Breast epithelium (tissue), 4 donors: ENCODE data around the gene MCRS1. TPM values are rescaled to one million over a fixed set of nuclear protein-coding genes. Genes with fewer than 3 reads are reported as not detected.

ENCODE experiments used
- DNase-seq, 2 donors: peaks; one replicate each; pipeline ENCODE4 v3.0.0-alpha.2; 2019; ENCODE audit warnings: low spot score in 2 of 2
- H3K27ac ChIP-seq, 2 donors: fragments of 200-600 bp; sonication (generic) in 1 of 2; one replicate each; pipeline ENCODE4 v1.5.1; 2016 to 2019; ENCODE audit warnings: mild to moderate bottlenecking in 1 of 2
- H3K27me3 ChIP-seq, 2 donors: fragments of 200-600 bp; sonication (generic) in 1 of 2; one replicate each; pipeline versions ENCODE4 v1.5.1 to v1.6.0; 2017 to 2019; ENCODE audit warnings: control low read depth in 1 of 2, mild to moderate bottlenecking in 1 of 2
- H3K36me3 ChIP-seq: fragments of 200-600 bp; one replicate; pipeline ENCODE4 v1.5.1; 2019
- H3K4me1 ChIP-seq, 2 donors: fragments of 200-600 bp; sonication (generic); one replicate each; pipeline ENCODE4 v1.5.1; 2016 to 2019; ENCODE audit warnings: control low read depth in 1 of 2
- H3K4me3 ChIP-seq, 3 donors: fragments of 200-600 bp; sonication (generic); 1 replicate in 2 of 3; 2 replicates in 1 of 3; pipeline ENCODE4 v1.5.1; 2016 to 2019; ENCODE audit warnings: mild to moderate bottlenecking in 3 of 3, moderate library complexity in 2 of 3
- H3K9me3 ChIP-seq, 2 donors: fragments of 200-600 bp; sonication (generic) in 1 of 2; one replicate each; pipeline ENCODE4 v1.5.1; 2016 to 2019; ENCODE audit warnings: control low read depth in 1 of 2
- POLR2A ChIP-seq: fragments of 450-650 bp; IDR thresholded peaks from one replicate; pipeline ENCODE4 v1.6.1; 2016; ENCODE audit warnings: antibody characterized with exemption, mild to moderate bottlenecking, moderate library complexity
- POLR2AphosphoS5 ChIP-seq, 3 donors: sonication (generic); formaldehyde crosslinking; IDR thresholded peaks; one replicate each; pipeline ENCODE4 v1.6.1; 2017; ENCODE audit warnings: antibody characterized with exemption in 3 of 3
- intact Hi-C: fragments of 100-400 bp; cut with DNase I; formaldehyde crosslinking; loops from one replicate; pipeline ENCODE4 v1.15.1; 2023; ENCODE audit warnings: low total_unique reads
- total RNA-seq, 3 donors: library from RNA; depleted of rRNA; stranded (reverse); fragments of >200 nt; gene quantifications; one replicate each; pipeline ENCODE4 v1.1.0, GENCODE V29; 2016
- TF ChIP-seq, protein P1 (sequence below), 3 donors: fragments of 450-650 bp; IDR thresholded peaks; one replicate each; pipeline ENCODE4 v1.5.1; 2016 to 2017; ENCODE audit warnings: antibody characterized with exemption in 3 of 3, mild to moderate bottlenecking in 3 of 3, moderate library complexity in 3 of 3

MCRS1 gene
- total RNA-seq, 3 donors from 2014 or later: 37.6 to 52.4 (median 52.1) TPM

DNA sequence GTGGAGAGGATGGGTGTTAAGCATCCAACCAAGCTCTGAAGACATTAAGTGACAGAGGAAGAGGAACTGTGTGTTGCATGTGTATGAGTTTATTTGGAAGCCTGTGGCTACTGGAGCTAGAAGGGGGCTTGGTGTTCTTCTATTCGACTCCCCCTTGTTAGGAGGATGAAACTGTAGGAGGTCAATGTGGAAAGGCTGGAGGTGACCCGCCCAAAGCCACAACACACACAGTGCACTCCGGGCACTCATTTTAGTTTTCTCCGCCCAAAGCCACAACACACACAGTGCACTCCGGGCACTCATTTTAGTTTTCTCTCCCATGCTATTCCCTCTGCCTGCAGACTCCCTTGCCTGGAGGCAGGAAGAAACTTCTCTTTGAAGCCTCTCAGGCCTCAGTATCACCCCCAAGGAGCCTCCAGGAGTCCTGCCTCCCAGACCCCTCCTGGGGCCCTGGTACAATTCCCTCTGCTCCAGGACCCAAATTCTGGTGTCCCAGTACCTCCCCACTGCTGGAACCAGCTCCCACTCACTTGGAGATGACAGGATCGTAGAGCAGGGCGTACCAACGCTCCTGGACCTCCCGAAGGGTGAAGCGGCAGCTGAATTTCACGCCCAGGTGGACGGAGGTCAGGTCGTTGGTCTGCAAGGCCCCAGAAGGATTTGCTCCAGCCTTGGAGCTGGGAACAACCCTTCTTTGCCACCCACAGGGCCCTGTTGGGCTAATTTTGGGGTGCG, 3.8 kb downstream of the MCRS1 start:
- Histone ChIP-seq H3K36me3 (peaks cover 18% of the 10 kb centered on the region), H3K27ac (no peak overlapping the region), H3K4me3 (no peak overlapping the region), H3K27me3 (no peaks in the 10 kb centered on the region), H3K9me3 (no peaks in the 10 kb centered on the region), H3K4me1 (peaks cover 0 to 10% of the 10 kb centered on the region in 2 donors)
- TF ChIP-seq POLR2AphosphoS5 (IDR thresholded peaks at IDR 0.05): no peak
- TF ChIP-seq, protein P1, sequence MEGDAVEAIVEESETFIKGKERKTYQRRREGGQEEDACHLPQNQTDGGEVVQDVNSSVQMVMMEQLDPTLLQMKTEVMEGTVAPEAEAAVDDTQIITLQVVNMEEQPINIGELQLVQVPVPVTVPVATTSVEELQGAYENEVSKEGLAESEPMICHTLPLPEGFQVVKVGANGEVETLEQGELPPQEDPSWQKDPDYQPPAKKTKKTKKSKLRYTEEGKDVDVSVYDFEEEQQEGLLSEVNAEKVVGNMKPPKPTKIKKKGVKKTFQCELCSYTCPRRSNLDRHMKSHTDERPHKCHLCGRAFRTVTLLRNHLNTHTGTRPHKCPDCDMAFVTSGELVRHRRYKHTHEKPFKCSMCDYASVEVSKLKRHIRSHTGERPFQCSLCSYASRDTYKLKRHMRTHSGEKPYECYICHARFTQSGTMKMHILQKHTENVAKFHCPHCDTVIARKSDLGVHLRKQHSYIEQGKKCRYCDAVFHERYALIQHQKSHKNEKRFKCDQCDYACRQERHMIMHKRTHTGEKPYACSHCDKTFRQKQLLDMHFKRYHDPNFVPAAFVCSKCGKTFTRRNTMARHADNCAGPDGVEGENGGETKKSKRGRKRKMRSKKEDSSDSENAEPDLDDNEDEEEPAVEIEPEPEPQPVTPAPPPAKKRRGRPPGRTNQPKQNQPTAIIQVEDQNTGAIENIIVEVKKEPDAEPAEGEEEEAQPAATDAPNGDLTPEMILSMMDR (IDR thresholded peaks at IDR 0.05): no peak
- no peak for TF ChIP-seq POLR2A
- no peak for DNase-seq
- intact Hi-C loops: no loop called here

DNA sequence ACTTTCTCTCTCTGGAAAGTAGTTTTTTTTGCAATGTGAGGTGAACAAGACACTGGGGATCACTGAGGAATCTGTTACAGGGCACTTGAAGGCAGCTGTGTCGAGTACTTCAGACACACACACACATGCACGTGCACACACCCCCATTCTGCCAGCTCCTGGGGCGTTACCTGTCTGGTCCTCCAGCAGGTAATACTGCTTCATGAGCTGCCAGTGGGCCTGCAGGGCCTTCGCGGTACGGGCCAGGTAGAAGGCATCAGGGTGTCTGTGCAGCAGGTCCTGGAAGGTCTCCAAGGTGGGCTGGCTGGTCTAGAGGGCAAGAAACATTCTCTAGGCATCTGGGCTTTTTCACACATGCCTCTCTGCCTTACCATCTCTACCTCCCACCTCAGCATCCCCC, 5.1 kb downstream of the MCRS1 start:
- TF ChIP-seq POLR2AphosphoS5 (IDR thresholded peaks at IDR 0.05): no peak
- no peak for TF ChIP-seq POLR2A
- TF ChIP-seq, protein P1 (IDR thresholded peaks at IDR 0.05): no peak
- Histone ChIP-seq H3K4me3 (no peak overlapping the region), H3K27ac (no peak overlapping the region), H3K36me3 (peaks cover 18% of the 10 kb centered on the region), H3K9me3 (no peaks in the 10 kb centered on the region), H3K27me3 (no peaks in the 10 kb centered on the region), H3K4me1 (peaks cover 0 to 10% of the 10 kb centered on the region in 2 donors)
- DNase-seq: no peak
- intact Hi-C loops: no loop called here

- peaks cover 0 to 10% of the 10 kb centered on the region in 2 donors for H3K4me1 ChIP-seq
- intact Hi-C loops: no loop called here
- no peaks in the 10 kb centered on the region for H3K27me3 ChIP-seq
- TF ChIP-seq POLR2AphosphoS5 (IDR thresholded peaks at IDR 0.05): no peak
- TF ChIP-seq POLR2A: no peak
- TF ChIP-seq, protein P1 (IDR thresholded peaks at IDR 0.05): no peak
- no peak overlapping the region for H3K27ac ChIP-seq
- DNase-seq: no peak
- H3K36me3 ChIP-seq: peaks cover 18% of the 10 kb centered on the region
- H3K9me3 ChIP-seq: no peaks in the 10 kb centered on the region
- H3K4me3 ChIP-seq: no peak overlapping the region
These were observed 5.7 kb downstream of the MCRS1 start for GRCh38 chr12:49562233-49562632.

GRCh38 chr12:49560695-49561094, 7.2 kb downstream of the MCRS1 start:
- H3K9me3 ChIP-seq: no peaks in the 10 kb centered on the region
- TF ChIP-seq, protein P1 (IDR thresholded peaks at IDR 0.05): no peak
- TF ChIP-seq POLR2AphosphoS5 (IDR thresholded peaks at IDR 0.05) (no peak), POLR2A (no peak)
- no peak overlapping the region for H3K4me3 ChIP-seq
- DNase-seq: no peak
- no peak overlapping the region for H3K27ac ChIP-seq
- intact Hi-C loops: no loop called here
- no peaks in the 10 kb centered on the region for H3K27me3 ChIP-seq
- no peaks in the 10 kb centered on the region for H3K4me1 ChIP-seq
- peaks cover 18% of the 10 kb centered on the region for H3K36me3 ChIP-seq

DNA sequence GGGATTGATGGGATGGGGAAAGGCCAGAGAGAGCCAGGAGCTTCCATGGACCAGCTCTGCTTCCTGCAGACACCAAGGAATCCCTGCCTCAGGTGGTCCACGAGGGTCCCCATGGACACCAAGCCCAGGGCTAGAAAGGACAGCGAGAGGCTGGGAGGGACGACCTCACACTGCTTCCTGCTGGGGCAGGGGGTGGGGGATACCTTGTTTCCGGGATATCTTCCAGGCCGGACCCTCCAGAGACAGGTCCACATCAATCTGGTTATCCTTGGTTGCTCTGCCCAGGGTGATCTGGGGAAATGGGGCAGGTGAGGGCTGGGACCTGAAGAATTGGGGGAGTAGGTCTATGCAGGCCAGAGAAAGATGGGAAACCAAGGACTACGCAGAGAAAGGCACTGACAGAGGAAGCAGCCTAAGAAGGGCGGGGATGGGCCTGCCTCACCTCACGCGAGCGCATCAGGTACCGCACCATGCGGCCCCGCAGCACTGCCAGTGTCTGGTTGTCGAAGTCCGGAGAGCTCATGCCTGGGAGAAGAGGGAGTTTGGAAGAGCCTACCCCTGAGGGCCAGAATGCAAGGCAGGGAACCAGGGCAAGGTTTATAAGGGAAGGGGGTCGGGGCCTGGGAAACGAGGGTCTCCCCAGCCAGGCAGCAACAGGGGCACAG, 8.8 kb downstream of the MCRS1 start:
- intact Hi-C loops: no loop called here
- Histone ChIP-seq H3K4me3 (no peak overlapping the region), H3K27me3 (no peaks in the 10 kb centered on the region), H3K9me3 (no peaks in the 10 kb centered on the region), H3K27ac (no peak overlapping the region), H3K4me1 (no peaks in the 10 kb centered on the region), H3K36me3 (peaks cover 18% of the 10 kb centered on the region)
- TF ChIP-seq POLR2A (no peak), POLR2AphosphoS5 (IDR thresholded peaks at IDR 0.05) (no peak)
- TF ChIP-seq, protein P1 (IDR thresholded peaks at IDR 0.05): no peak
- no peak for DNase-seq
